ENCODE measurements around the gene ATP5PD. TPM values are rescaled to one million over a fixed set of nuclear protein-coding genes. Genes with fewer than 3 reads are reported as not detected.

The ATP5PD gene
- total and polyA plus RNA-seq, 2 of the 13 experiments (the other 11 are each of a cell fraction or from before 2014, with no cell fraction given): 158 to 428 TPM

GRCh38 chr17:75087182-75087557, 40.4 kb upstream of the ATP5PD start (continued):
- no peak; the same call in 1 of the 2 replicates for TF ChIP-seq ZBTB4 (CRISPR knock-in tag; IDR thresholded peaks at IDR 0.05; ENCODE audit: borderline replicate concordance)
- no peak for TF ChIP-seq ATF3 (CRISPR knock-in tag; IDR thresholded peaks at IDR 0.05)
- no peak for TF ChIP-seq RAD51 (IDR thresholded peaks at IDR 0.05; ENCODE audit: borderline replicate concordance)
- no peak for TF ChIP-seq ARNT (IDR thresholded peaks at IDR 0.05)
- no peak for TF ChIP-seq DMTF1 (CRISPR knock-in tag; IDR thresholded peaks at IDR 0.05)
- TF ChIP-seq PRDM10 (CRISPR knock-in tag; IDR thresholded peaks at IDR 0.05; ENCODE audit: low read depth): no peak
- no peak for TF ChIP-seq ZNF205 (CRISPR knock-in tag; IDR thresholded peaks at IDR 0.05)
- TF ChIP-seq ZSCAN25 (CRISPR knock-in tag; IDR thresholded peaks at IDR 0.05): no peak; the same call in 1 of the 2 replicates
- no peak for TF ChIP-seq ZNF660 (CRISPR knock-in tag; IDR thresholded peaks at IDR 0.05; ENCODE audit: borderline replicate concordance, low read depth)
- TF ChIP-seq HOXA7 (CRISPR knock-in tag; IDR thresholded peaks at IDR 0.05): no peak
- TF ChIP-seq PHF5A (CRISPR knock-in tag; IDR thresholded peaks at IDR 0.05; ENCODE audit: low read depth, unreplicated experiment): no peak
- peak; percentile 52; the same call in 1 of the 2 replicates for TF ChIP-seq ADNP (CRISPR knock-in tag; IDR thresholded peaks at IDR 0.05)
- TF ChIP-seq NRL (CRISPR knock-in tag; IDR thresholded peaks at IDR 0.05; ENCODE audit: borderline replicate concordance): 0 out of 2 replicates have a peak, but pooled peaks have one; percentile 21
- TF ChIP-seq DR1 (CRISPR knock-in tag; IDR thresholded peaks at IDR 0.05): no peak
- no peak for TF ChIP-seq ARHGAP35 (CRISPR knock-in tag; IDR thresholded peaks at IDR 0.05; ENCODE audit: borderline replicate concordance)
- TF ChIP-seq AKAP8 (CRISPR knock-in tag; IDR thresholded peaks at IDR 0.05): no peak
- TF ChIP-seq ZBED4 (CRISPR knock-in tag; IDR thresholded peaks at IDR 0.05; ENCODE audit: borderline replicate concordance): no peak
